DND-41 (cell line): ENCODE data around the gene SEPTIN1.
"Not testable (repeated sequence)": the region's sequence is repeated elsewhere in the genome, so short reads cannot be mapped to it uniquely, and the experiment has no call there.

Experiments used
- ATAC-seq: fragments of 200-7000 bp; cut with Tn5 transposase; 3 replicates; pipeline ENCODE4 v1.9.1; 2021; ENCODE audit warnings: low read depth; ENCODE audit not compliant: insufficient read depth
- DNase-seq: peaks from one replicate; pipeline ENCODE4 v3.0.0-alpha.2; 2020
- H2AFZ ChIP-seq: 2 replicates; pipeline ENCODE4 v1.6.0; 2012; ENCODE audit warnings: low read depth, low read length
- H3K27ac ChIP-seq: 2 replicates; pipeline ENCODE4 v1.5.1; 2012; ENCODE audit warnings: low read length, inconsistent platforms
- H3K27me3 ChIP-seq: fragments of 200-600 bp; sonication (generic); 2 replicates; pipeline ENCODE4 v1.6.0; 2012; ENCODE audit warnings: low read length, mild to moderate bottlenecking, inconsistent platforms; ENCODE audit not compliant: insufficient read depth, poor library complexity
- H3K36me3 ChIP-seq: 2 replicates; pipeline ENCODE4 v1.5.1; 2012; ENCODE audit warnings: low read length, inconsistent platforms; ENCODE audit not compliant: insufficient read depth
- H3K4me1 ChIP-seq: 2 replicates; pipeline ENCODE4 v1.5.1; 2012; ENCODE audit warnings: mild to moderate bottlenecking, low read length; ENCODE audit not compliant: insufficient read depth
- H3K4me2 ChIP-seq: 2 replicates; pipeline ENCODE4 v1.6.0; 2012; ENCODE audit warnings: mild to moderate bottlenecking, moderate library complexity, low read length, inconsistent platforms; ENCODE audit not compliant: insufficient read depth
- H3K4me3 ChIP-seq, 2 experiments: fragments of 200-600 bp in 1 of 2; shearing (Covaris generic) in 1 of 2; 2 replicates each; pipeline ENCODE4 v1.5.1; 2012 to 2016; ENCODE audit warnings: inconsistent platforms in 2 of 2, low read length in 2 of 2, mild to moderate bottlenecking in 2 of 2, low read depth in 1 of 2, moderate library complexity in 1 of 2
- H3K79me2 ChIP-seq: 2 replicates; pipeline ENCODE4 v1.6.0; 2012; ENCODE audit warnings: low read length, inconsistent platforms; ENCODE audit not compliant: insufficient read depth
- H3K9ac ChIP-seq: 2 replicates; pipeline ENCODE4 v1.6.0; 2012; ENCODE audit warnings: low read depth, mild to moderate bottlenecking, inconsistent platforms, low read length, moderate library complexity
- H3K9me3 ChIP-seq: 2 replicates; pipeline ENCODE4 v1.5.1; 2012; ENCODE audit warnings: low read length, moderate library complexity, mild to moderate bottlenecking, inconsistent platforms; ENCODE audit not compliant: insufficient read depth, severe bottlenecking
- H4K20me1 ChIP-seq: 2 replicates; pipeline ENCODE4 v1.6.0; 2012; ENCODE audit warnings: low read length; ENCODE audit not compliant: insufficient read depth
- CTCF ChIP-seq: IDR thresholded peaks from 2 replicates; pipeline ENCODE4 v1.5.1; 2012; ENCODE audit warnings: borderline replicate concordance, low read length, moderate library complexity, mild to moderate bottlenecking; ENCODE audit not compliant: poor library complexity, severe bottlenecking; ENCODE audit errors: extremely low read depth
- EZH2 ChIP-seq: IDR thresholded peaks from 3 replicates; pipeline ENCODE4 v1.6.1; 2012; ENCODE audit warnings: borderline replicate concordance, low read depth, mild to moderate bottlenecking, moderate library complexity, low read length, inconsistent platforms; ENCODE audit not compliant: severe bottlenecking

The SEPTIN1 gene

GRCh38 chr16:30398661-30399434, 16.5 kb upstream of the SEPTIN1 start:
- Histone ChIP-seq H3K27me3 (no peaks in the 10 kb centered on the region), H3K79me2 (peaks cover 40% of the 10 kb centered on the region), H3K9me3 (no peaks in the 10 kb centered on the region), H3K36me3 (peaks cover 25% of the 10 kb centered on the region), H3K4me1 (peaks cover 65% of the 10 kb centered on the region), H3K4me2 (peak overlapping the region; percentile 79), H4K20me1 (peaks cover 14% of the 10 kb centered on the region), H3K9ac (peak overlapping the region; percentile 60), H2AFZ (no peak overlapping the region), H3K27ac (peak overlapping the region; percentile 83; the same call in 1 of the 2 replicates), H3K4me3 (peak overlapping the region in 1 of 2 experiments; percentile 58; a peak in 2 of 4 replicates)
- DNase-seq (no peak), ATAC-seq (no peak)
- TF ChIP-seq CTCF, result no peak
- no peak for TF ChIP-seq EZH2

- Histone ChIP-seq H3K9me3 (no peaks in the 10 kb centered on the region), H3K4me2 (peak overlapping the region; percentile 79), H3K27me3 (no peaks in the 10 kb centered on the region), H4K20me1 (peaks cover 14% of the 10 kb centered on the region), H3K79me2 (peaks cover 40% of the 10 kb centered on the region), H3K27ac (no peak overlapping the region), H3K9ac (peak overlapping the region; percentile 60; the same call in 1 of the 2 replicates), H2AFZ (no peak overlapping the region), H3K4me1 (peaks cover 65% of the 10 kb centered on the region), H3K36me3 (peaks cover 25% of the 10 kb centered on the region), H3K4me3 (0 out of 4 replicates have a peak overlapping the region, but pooled peaks of 1 of the 2 experiments have one; percentile 58)
- no peak for DNase-seq
- no peak for ATAC-seq
- TF ChIP-seq EZH2 (no peak), CTCF (no peak)
Measured at GRCh38 chr16:30397776-30398660, 15.7 kb upstream of the SEPTIN1 start.

- TF ChIP-seq CTCF (no peak), EZH2 (no peak)
- H3K79me2 ChIP-seq, result peaks cover 40% of the 10 kb centered on the region
- 0 out of 4 replicates have a peak overlapping the region, but pooled peaks of 1 of the 2 experiments have one; percentile 29 for H3K4me3 ChIP-seq
- ATAC-seq, result no peak
- no peak for DNase-seq
- peaks cover 25% of the 10 kb centered on the region for H3K36me3 ChIP-seq
- H3K4me2 ChIP-seq, result peak overlapping the region; percentile 88
- no peak overlapping the region for H2AFZ ChIP-seq
- H3K9ac ChIP-seq, result 0 out of 2 replicates have a peak overlapping the region, but pooled peaks have one; percentile 96
- peaks cover 14% of the 10 kb centered on the region for H4K20me1 ChIP-seq
- no peaks in the 10 kb centered on the region for H3K9me3 ChIP-seq
- H3K27ac ChIP-seq, result no peak overlapping the region
- H3K27me3 ChIP-seq, result no peaks in the 10 kb centered on the region
- peaks cover 65% of the 10 kb centered on the region for H3K4me1 ChIP-seq
Measured at GRCh38 chr16:30397056-30397455, 14.7 kb upstream of the SEPTIN1 start.

GRCh38 chr16:30396627-30397026, 14.3 kb upstream of the SEPTIN1 start:
- H3K9ac ChIP-seq, result peak overlapping the region; percentile 96
- H3K36me3 ChIP-seq, result peaks cover 25% of the 10 kb centered on the region
- not testable (repeated sequence) for H2AFZ ChIP-seq, H3K27me3 ChIP-seq, ATAC-seq, H3K9me3 ChIP-seq, H3K27ac ChIP-seq, DNase-seq
- peaks cover 14% of the 10 kb centered on the region for H4K20me1 ChIP-seq
- H3K79me2 ChIP-seq, result peaks cover 40% of the 10 kb centered on the region
- peak overlapping the region in 1 of 2 experiments; percentile 90; a peak in 2 of 4 replicates for H3K4me3 ChIP-seq
- peaks cover 65% of the 10 kb centered on the region for H3K4me1 ChIP-seq
- H3K4me2 ChIP-seq, result peak overlapping the region; percentile 88
